ELR (cell line): ENCODE measurements around the gene FCHSD2.
A peak's percentile ranks its signal among the peaks of the same experiment; 100 is the strongest.
"Not testable (repeated sequence)": the region's sequence is repeated elsewhere in the genome, so short reads cannot be mapped to it uniquely, and the experiment has no call there.

Experiments used
- DNase-seq: peaks from one replicate; pipeline ENCODE4 v3.0.0-alpha.2; 2015; ENCODE audit warnings: low read depth

The FCHSD2 gene

GRCh38 chr11:72924568-72925190 lies 217.4 kb downstream of the FCHSD2 start:
- DNase-seq: peak; percentile 55

- DNase-seq: no peak
Observed at GRCh38 chr11:72921028-72921716, 220.9 kb downstream of the FCHSD2 start.

- no peak for DNase-seq
Observed at GRCh38 chr11:72920001-72920400, 222.1 kb downstream of the FCHSD2 start.

GRCh38 chr11:72918851-72919250 lies 223.3 kb downstream of the FCHSD2 start:
- DNase-seq: no peak

GRCh38 chr11:72912253-72912652 lies 229.9 kb downstream of the FCHSD2 start:
- no peak for DNase-seq

- DNase-seq: not testable (repeated sequence)
Observed at GRCh38 chr11:72909558-72910388, 232.3 kb downstream of the FCHSD2 start.

GRCh38 chr11:72908032-72908676 lies 234.0 kb downstream of the FCHSD2 start:
- no peak for DNase-seq

- DNase-seq: no peak
Observed at GRCh38 chr11:72904016-72904415, 238.1 kb downstream of the FCHSD2 start.

GRCh38 chr11:72901374-72901773 lies 240.7 kb downstream of the FCHSD2 start:
- no peak for DNase-seq

- DNase-seq: no peak
Observed at GRCh38 chr11:72900013-72900412, 242.1 kb downstream of the FCHSD2 start.

- peak; percentile 21 for DNase-seq
Observed at GRCh38 chr11:72899238-72899637, 242.9 kb downstream of the FCHSD2 start.

- DNase-seq: peak; percentile 3
Observed at GRCh38 chr11:72897506-72897905, 244.6 kb downstream of the FCHSD2 start.

GRCh38 chr11:72896431-72896830 lies 245.7 kb downstream of the FCHSD2 start:
- no peak for DNase-seq

- DNase-seq: no peak
Observed at GRCh38 chr11:72890881-72891280, 251.2 kb downstream of the FCHSD2 start.

- DNase-seq: no peak
Observed at GRCh38 chr11:72886619-72887018, 255.5 kb downstream of the FCHSD2 start.

GRCh38 chr11:72885749-72886609 lies 256.1 kb downstream of the FCHSD2 start:
- no peak for DNase-seq

- no peak for DNase-seq
Observed at GRCh38 chr11:72876147-72876546, 266.0 kb downstream of the FCHSD2 start.

GRCh38 chr11:72875736-72876135 lies 266.4 kb downstream of the FCHSD2 start:
- no peak for DNase-seq

GRCh38 chr11:72872012-72872411 lies 270.1 kb downstream of the FCHSD2 start:
- DNase-seq: no peak

- DNase-seq: no peak
Observed at GRCh38 chr11:72871119-72871518, 271.0 kb downstream of the FCHSD2 start.

GRCh38 chr11:72869831-72870230 lies 272.3 kb downstream of the FCHSD2 start:
- DNase-seq: no peak
